Measurements from ENCODE around the gene SRRD. TPM values are rescaled to one million over a fixed set of nuclear protein-coding genes. Genes with fewer than 3 reads are reported as not detected.

The SRRD gene
- total RNA-seq, 1 donor from 2014 or later = 23.2 TPM

GRCh38 chr22:26514419-26515161, 30.9 kb downstream of the SRRD start:
- no peaks in the 10 kb centered on the region for H3K27me3 Mint-ChIP-seq (ENCODE audit: low read depth)
- peaks cover 38% of the 10 kb centered on the region for H3K4me1 Mint-ChIP-seq (ENCODE audit: low read depth)
- H3K9me3 Mint-ChIP-seq (ENCODE audit: low read depth) = no peaks in the 10 kb centered on the region
- no peak for TF ChIP-seq CTCF (IDR thresholded peaks at IDR 0.05)
- H3K4me3 Mint-ChIP-seq (ENCODE audit: unreplicated experiment) = no peak overlapping the region
- no peak overlapping the region for H3K27ac Mint-ChIP-seq (ENCODE audit: unreplicated experiment)
- H3K36me3 Mint-ChIP-seq (ENCODE audit: low read depth) = peaks cover 4% of the 10 kb centered on the region
- DNase-seq (ENCODE audit: low spot score) = no peak

DNA sequence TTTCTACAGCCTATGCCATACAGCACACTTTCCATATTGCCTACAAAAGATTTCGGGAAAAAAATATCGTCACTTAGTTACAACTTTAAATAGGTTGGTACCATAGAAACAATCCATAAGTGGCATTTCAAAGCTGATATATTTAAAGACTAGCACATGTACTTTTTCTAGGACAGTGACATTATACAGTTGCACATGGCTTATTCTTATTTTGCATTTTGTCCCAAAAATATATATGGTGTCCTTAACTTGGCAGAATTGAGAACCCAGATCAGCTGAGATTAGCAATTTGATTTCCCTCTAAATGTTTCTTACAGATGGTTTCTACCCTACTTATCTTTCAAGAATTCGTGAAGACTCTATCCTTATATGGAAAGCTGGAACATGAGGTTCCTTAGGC, 32.3 kb downstream of the SRRD start:
- no peak for TF ChIP-seq CTCF (IDR thresholded peaks at IDR 0.05)
- H3K4me1 Mint-ChIP-seq (ENCODE audit: low read depth) = peaks cover 33% of the 10 kb centered on the region
- no peaks in the 10 kb centered on the region for H3K27me3 Mint-ChIP-seq (ENCODE audit: low read depth)
- no peak overlapping the region for H3K4me3 Mint-ChIP-seq (ENCODE audit: unreplicated experiment)
- H3K27ac Mint-ChIP-seq (ENCODE audit: unreplicated experiment) = no peak overlapping the region
- H3K36me3 Mint-ChIP-seq (ENCODE audit: low read depth) = no peaks in the 10 kb centered on the region
- H3K9me3 Mint-ChIP-seq (ENCODE audit: low read depth) = no peaks in the 10 kb centered on the region
- no peak for DNase-seq (ENCODE audit: low spot score)

- no peak overlapping the region for H3K27ac Mint-ChIP-seq (ENCODE audit: unreplicated experiment)
- H3K36me3 Mint-ChIP-seq (ENCODE audit: low read depth) = no peaks in the 10 kb centered on the region
- no peak for TF ChIP-seq CTCF (IDR thresholded peaks at IDR 0.05)
- H3K27me3 Mint-ChIP-seq (ENCODE audit: low read depth) = no peaks in the 10 kb centered on the region
- no peak overlapping the region for H3K4me3 Mint-ChIP-seq (ENCODE audit: unreplicated experiment)
- no peaks in the 10 kb centered on the region for H3K9me3 Mint-ChIP-seq (ENCODE audit: low read depth)
- H3K4me1 Mint-ChIP-seq (ENCODE audit: low read depth) = peaks cover 28% of the 10 kb centered on the region
- DNase-seq (ENCODE audit: low spot score) = no peak
Measured at GRCh38 chr22:26516503-26516902, 32.8 kb downstream of the SRRD start.

- DNase-seq (ENCODE audit: low spot score) = no peak
- H3K27ac Mint-ChIP-seq (ENCODE audit: unreplicated experiment) = no peak overlapping the region
- no peaks in the 10 kb centered on the region for H3K36me3 Mint-ChIP-seq (ENCODE audit: low read depth)
- no peak for TF ChIP-seq CTCF (IDR thresholded peaks at IDR 0.05)
- H3K4me3 Mint-ChIP-seq (ENCODE audit: unreplicated experiment) = no peak overlapping the region
- H3K27me3 Mint-ChIP-seq (ENCODE audit: low read depth) = no peaks in the 10 kb centered on the region
- peaks cover 18% of the 10 kb centered on the region for H3K4me1 Mint-ChIP-seq (ENCODE audit: low read depth)
- H3K9me3 Mint-ChIP-seq (ENCODE audit: low read depth) = no peaks in the 10 kb centered on the region
Measured at GRCh38 chr22:26517429-26517828, 33.8 kb downstream of the SRRD start.

- H3K27ac Mint-ChIP-seq (ENCODE audit: unreplicated experiment) = no peak overlapping the region
- no peak overlapping the region for H3K4me3 Mint-ChIP-seq (ENCODE audit: unreplicated experiment)
- no peaks in the 10 kb centered on the region for H3K4me1 Mint-ChIP-seq (ENCODE audit: low read depth)
- no peak for TF ChIP-seq CTCF (IDR thresholded peaks at IDR 0.05)
- no peaks in the 10 kb centered on the region for H3K9me3 Mint-ChIP-seq (ENCODE audit: low read depth)
- DNase-seq (ENCODE audit: low spot score) = no peak
- peaks cover 21% of the 10 kb centered on the region for H3K36me3 Mint-ChIP-seq (ENCODE audit: low read depth)
- H3K27me3 Mint-ChIP-seq (ENCODE audit: low read depth) = no peaks in the 10 kb centered on the region
Measured at GRCh38 chr22:26522012-26522411, 38.3 kb downstream of the SRRD start.

Data from chondrocyte (in vitro differentiated cells).